Lower leg skin (tissue), 3 donors: Measurements from ENCODE around the gene CMPK1.

Experiments
- POLR2A ChIP-seq, 2 donors: fragments of 450-650 bp; IDR thresholded peaks; one replicate each; pipeline ENCODE4 v1.6.1; 2016 to 2017; ENCODE audit warnings: antibody characterized with exemption in 2 of 2, mild to moderate bottlenecking in 1 of 2, moderate library complexity in 1 of 2
- TF ChIP-seq, protein P1 (sequence below), 3 donors: fragments of 450-650 bp; IDR thresholded peaks; one replicate each; pipeline ENCODE4 v1.5.1; 2016; ENCODE audit warnings: antibody characterized with exemption in 3 of 3, mild to moderate bottlenecking in 3 of 3, moderate library complexity in 2 of 3

DNA sequence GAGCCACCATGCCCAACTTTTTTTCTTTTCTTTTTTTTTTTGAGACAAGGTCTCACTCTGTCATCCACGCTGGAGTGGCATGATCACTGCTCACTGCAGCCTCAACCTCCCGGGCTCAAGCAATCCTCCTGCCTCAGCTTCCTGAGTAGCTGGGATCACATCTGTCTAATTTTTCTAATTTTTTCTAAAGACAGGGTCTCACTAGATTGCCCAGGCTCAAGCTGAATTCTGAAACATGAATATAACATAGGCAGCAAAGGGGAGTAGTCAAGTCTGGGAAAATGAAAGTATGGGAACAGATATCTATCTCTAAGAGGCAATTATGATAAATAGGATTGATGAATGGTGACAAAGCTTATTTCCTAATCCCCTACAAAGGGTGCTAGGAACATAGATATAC, 7.3 kb upstream of the CMPK1 start:
- TF ChIP-seq, protein P1, sequence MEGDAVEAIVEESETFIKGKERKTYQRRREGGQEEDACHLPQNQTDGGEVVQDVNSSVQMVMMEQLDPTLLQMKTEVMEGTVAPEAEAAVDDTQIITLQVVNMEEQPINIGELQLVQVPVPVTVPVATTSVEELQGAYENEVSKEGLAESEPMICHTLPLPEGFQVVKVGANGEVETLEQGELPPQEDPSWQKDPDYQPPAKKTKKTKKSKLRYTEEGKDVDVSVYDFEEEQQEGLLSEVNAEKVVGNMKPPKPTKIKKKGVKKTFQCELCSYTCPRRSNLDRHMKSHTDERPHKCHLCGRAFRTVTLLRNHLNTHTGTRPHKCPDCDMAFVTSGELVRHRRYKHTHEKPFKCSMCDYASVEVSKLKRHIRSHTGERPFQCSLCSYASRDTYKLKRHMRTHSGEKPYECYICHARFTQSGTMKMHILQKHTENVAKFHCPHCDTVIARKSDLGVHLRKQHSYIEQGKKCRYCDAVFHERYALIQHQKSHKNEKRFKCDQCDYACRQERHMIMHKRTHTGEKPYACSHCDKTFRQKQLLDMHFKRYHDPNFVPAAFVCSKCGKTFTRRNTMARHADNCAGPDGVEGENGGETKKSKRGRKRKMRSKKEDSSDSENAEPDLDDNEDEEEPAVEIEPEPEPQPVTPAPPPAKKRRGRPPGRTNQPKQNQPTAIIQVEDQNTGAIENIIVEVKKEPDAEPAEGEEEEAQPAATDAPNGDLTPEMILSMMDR (IDR thresholded peaks at IDR 0.05), result no peak
- TF ChIP-seq POLR2A (IDR thresholded peaks at IDR 0.05), result no peak
